GM23338 (cell line): ENCODE results near the gene DLX3. TPM values are rescaled to one million over a fixed set of nuclear protein-coding genes. Genes with fewer than 3 reads are reported as not detected.

Experiments used
- ATAC-seq: fragments of 200-7000 bp; cut with Tn5 transposase; 3 replicates; pipeline ENCODE4 v1.9.1; 2020
- DNase-seq: peaks from one replicate; pipeline ENCODE4 v3.0.0-alpha.2; 2015; ENCODE audit warnings: low spot score
- H2AFZ ChIP-seq: fragments of 200-600 bp; sonication (generic); 2 replicates; pipeline ENCODE4 v1.8.0; 2016; ENCODE audit warnings: antibody characterized with exemption, mild to moderate bottlenecking, moderate library complexity
- H3F3A ChIP-seq: fragments of 200-600 bp; sonication (generic); replicated peaks from 2 replicates; pipeline ENCODE4 v1.8.0; 2017; ENCODE audit warnings: antibody characterized with exemption, mixed run types, low read depth
- H3K27ac ChIP-seq: fragments of 200-600 bp; sonication (generic); 2 replicates; pipeline ENCODE4 v1.6.1; 2016; ENCODE audit warnings: low read depth
- H3K27me3 ChIP-seq: fragments of 200-600 bp; sonication (generic); 2 replicates; pipeline ENCODE4 v1.8.0; 2016; ENCODE audit warnings: mild to moderate bottlenecking, mixed run types, moderate library complexity; ENCODE audit not compliant: insufficient read depth
- H3K36me3 ChIP-seq: fragments of 200-600 bp; sonication (generic); 2 replicates; pipeline ENCODE4 v1.8.0; 2016; ENCODE audit warnings: mild to moderate bottlenecking; ENCODE audit not compliant: insufficient read depth
- H3K4me1 ChIP-seq: fragments of 200-600 bp; sonication (generic); 2 replicates; pipeline ENCODE4 v1.8.0; 2016; ENCODE audit warnings: mild to moderate bottlenecking, moderate library complexity; ENCODE audit not compliant: insufficient read depth
- H3K4me2 ChIP-seq: fragments of 200-600 bp; sonication (generic); 2 replicates; pipeline ENCODE4 v1.7.1; 2017; ENCODE audit warnings: mixed run types
- H3K4me3 ChIP-seq: fragments of 200-600 bp; sonication (generic); 2 replicates; pipeline ENCODE4 v1.6.1; 2016; ENCODE audit warnings: mixed run types
- H3K79me2 ChIP-seq: fragments of 200-600 bp; sonication (generic); replicated peaks from 2 replicates; pipeline ENCODE4 v1.8.0; 2017; ENCODE audit warnings: mild to moderate bottlenecking; ENCODE audit not compliant: insufficient read depth
- H3K9me2 ChIP-seq: fragments of 200-600 bp; sonication (generic); 2 replicates; pipeline ENCODE4 v1.8.0; 2017; ENCODE audit not compliant: insufficient read depth
- H4K20me1 ChIP-seq: fragments of 200-600 bp; sonication (generic); replicated peaks from 2 replicates; pipeline ENCODE4 v1.8.0; 2017; ENCODE audit warnings: mild to moderate bottlenecking; ENCODE audit not compliant: insufficient read depth
- H3K27ac Mint-ChIP-seq: 2 replicates; pipeline ENCODE4 v1.8.0; 2020; ENCODE audit warnings: inconsistent platforms, mild to moderate bottlenecking, moderate library complexity, mixed read lengths
- H3K27me3 Mint-ChIP-seq: 3 replicates; pipeline ENCODE4 v1.8.0; 2022; ENCODE audit warnings: low read depth, mild to moderate bottlenecking, moderate library complexity, mixed read lengths, inconsistent platforms; ENCODE audit not compliant: insufficient read depth, poor library complexity
- H3K36me3 Mint-ChIP-seq: 3 replicates; pipeline ENCODE4 v1.8.0; 2021; ENCODE audit warnings: low read depth, mild to moderate bottlenecking, inconsistent platforms, moderate library complexity, mixed read lengths
- H3K4me1 Mint-ChIP-seq: 3 replicates; pipeline ENCODE4 v1.8.0; 2020; ENCODE audit warnings: mild to moderate bottlenecking, inconsistent platforms, mixed read lengths
- H3K4me3 Mint-ChIP-seq: 3 replicates; pipeline ENCODE4 v1.8.0; 2021; ENCODE audit warnings: moderate library complexity, mild to moderate bottlenecking, inconsistent platforms, mixed read lengths
- H3K9me3 Mint-ChIP-seq: 3 replicates; pipeline ENCODE4 v1.8.0; 2020; ENCODE audit warnings: moderate library complexity, mild to moderate bottlenecking, inconsistent platforms, mixed read lengths
- EZH2 ChIP-seq: fragments of 200-600 bp; sonication (generic); IDR thresholded peaks from one replicate; pipeline ENCODE4 v1.8.0; 2017; ENCODE audit warnings: antibody characterized with exemption, mild to moderate bottlenecking, low read depth; ENCODE audit not compliant: unreplicated experiment
- EZH2phosphoT487 ChIP-seq: fragments of 200-600 bp; sonication (generic); IDR thresholded peaks from one replicate; pipeline ENCODE4 v1.8.1; 2018; ENCODE audit warnings: antibody characterized with exemption; ENCODE audit not compliant: unreplicated experiment
- JUNB ChIP-seq: IDR thresholded peaks from one replicate; pipeline ENCODE4 v1.6.1; 2016; ENCODE audit warnings: antibody characterized with exemption; ENCODE audit not compliant: unreplicated experiment
- NANOG ChIP-seq: IDR thresholded peaks from 2 replicates; pipeline ENCODE4 v1.6.1; 2016; ENCODE audit warnings: antibody characterized with exemption, borderline replicate concordance
- POLR2AphosphoS5 ChIP-seq: IDR thresholded peaks from 2 replicates; pipeline ENCODE4 v1.6.1; 2016; ENCODE audit warnings: antibody characterized with exemption, low read depth
- STAT1 ChIP-seq: IDR thresholded peaks from one replicate; pipeline ENCODE4 v1.6.1; 2016; ENCODE audit warnings: antibody characterized with exemption; ENCODE audit not compliant: unreplicated experiment
- ZNF114 ChIP-seq: fragments of 250-450 bp; sonication (Bioruptor Pico); IDR thresholded peaks from 2 replicates; pipeline ENCODE4 v1.5.0; 2020; ENCODE audit warnings: mild to moderate bottlenecking, moderate library complexity
- ZNF331 ChIP-seq: fragments of 250-450 bp; sonication (Bioruptor Pico); IDR thresholded peaks from 2 replicates; pipeline ENCODE4 v1.5.0; 2020; ENCODE audit warnings: low read depth, mild to moderate bottlenecking, moderate library complexity
- polyA plus RNA-seq: library from polyadenylated mRNA; unstranded; fragments of >200 nt; fragmentation: Nextera tagmentation; extraction: Ambion mirVana; gene quantifications from 2 replicates; pipeline ENCODE4 v1.2.1, GENCODE V29; 2016
- total RNA-seq: library from RNA; depleted of rRNA; stranded (reverse); fragments of >200 nt; shearing (Covaris generic); gene quantifications from 2 replicates; pipeline ENCODE4 v1.2.3, GENCODE V29; 2014
- TF ChIP-seq, protein P1 (sequence below): fragments of 250-450 bp; sonication (Bioruptor Pico); IDR thresholded peaks from 2 replicates; pipeline ENCODE4 v1.5.0; 2020; ENCODE audit warnings: mild to moderate bottlenecking, moderate library complexity
- TF ChIP-seq, protein P2 (sequence below): IDR thresholded peaks from 2 replicates; pipeline ENCODE4 v1.6.1; 2016; ENCODE audit warnings: antibody characterized with exemption

Gene DLX3
- total and polyA plus RNA-seq, 2 experiments from 2014 or later: 0.14 to 0.27 TPM

DNA sequence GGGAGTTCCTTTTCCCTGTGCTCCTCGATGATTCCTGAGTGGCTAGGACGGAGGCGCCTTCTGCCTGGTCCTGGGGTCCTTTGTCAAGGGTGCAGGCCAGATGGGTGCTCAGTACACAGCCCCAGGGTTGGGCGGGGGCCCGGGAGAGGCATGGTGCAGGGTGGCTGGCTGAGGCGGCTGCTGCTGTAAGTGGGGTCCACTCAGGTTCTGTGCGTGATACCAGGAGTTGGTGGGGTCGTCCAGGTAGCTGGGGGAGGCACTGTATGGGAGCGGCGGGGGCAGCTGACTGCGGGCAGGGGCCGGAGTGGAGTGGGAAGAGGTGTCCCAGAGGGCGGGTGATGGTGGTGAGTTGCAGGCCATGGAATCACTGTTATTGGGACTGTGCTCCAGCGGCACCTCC lies 3.6 kb downstream of the DLX3 start (continued):
- TF ChIP-seq, protein P1, sequence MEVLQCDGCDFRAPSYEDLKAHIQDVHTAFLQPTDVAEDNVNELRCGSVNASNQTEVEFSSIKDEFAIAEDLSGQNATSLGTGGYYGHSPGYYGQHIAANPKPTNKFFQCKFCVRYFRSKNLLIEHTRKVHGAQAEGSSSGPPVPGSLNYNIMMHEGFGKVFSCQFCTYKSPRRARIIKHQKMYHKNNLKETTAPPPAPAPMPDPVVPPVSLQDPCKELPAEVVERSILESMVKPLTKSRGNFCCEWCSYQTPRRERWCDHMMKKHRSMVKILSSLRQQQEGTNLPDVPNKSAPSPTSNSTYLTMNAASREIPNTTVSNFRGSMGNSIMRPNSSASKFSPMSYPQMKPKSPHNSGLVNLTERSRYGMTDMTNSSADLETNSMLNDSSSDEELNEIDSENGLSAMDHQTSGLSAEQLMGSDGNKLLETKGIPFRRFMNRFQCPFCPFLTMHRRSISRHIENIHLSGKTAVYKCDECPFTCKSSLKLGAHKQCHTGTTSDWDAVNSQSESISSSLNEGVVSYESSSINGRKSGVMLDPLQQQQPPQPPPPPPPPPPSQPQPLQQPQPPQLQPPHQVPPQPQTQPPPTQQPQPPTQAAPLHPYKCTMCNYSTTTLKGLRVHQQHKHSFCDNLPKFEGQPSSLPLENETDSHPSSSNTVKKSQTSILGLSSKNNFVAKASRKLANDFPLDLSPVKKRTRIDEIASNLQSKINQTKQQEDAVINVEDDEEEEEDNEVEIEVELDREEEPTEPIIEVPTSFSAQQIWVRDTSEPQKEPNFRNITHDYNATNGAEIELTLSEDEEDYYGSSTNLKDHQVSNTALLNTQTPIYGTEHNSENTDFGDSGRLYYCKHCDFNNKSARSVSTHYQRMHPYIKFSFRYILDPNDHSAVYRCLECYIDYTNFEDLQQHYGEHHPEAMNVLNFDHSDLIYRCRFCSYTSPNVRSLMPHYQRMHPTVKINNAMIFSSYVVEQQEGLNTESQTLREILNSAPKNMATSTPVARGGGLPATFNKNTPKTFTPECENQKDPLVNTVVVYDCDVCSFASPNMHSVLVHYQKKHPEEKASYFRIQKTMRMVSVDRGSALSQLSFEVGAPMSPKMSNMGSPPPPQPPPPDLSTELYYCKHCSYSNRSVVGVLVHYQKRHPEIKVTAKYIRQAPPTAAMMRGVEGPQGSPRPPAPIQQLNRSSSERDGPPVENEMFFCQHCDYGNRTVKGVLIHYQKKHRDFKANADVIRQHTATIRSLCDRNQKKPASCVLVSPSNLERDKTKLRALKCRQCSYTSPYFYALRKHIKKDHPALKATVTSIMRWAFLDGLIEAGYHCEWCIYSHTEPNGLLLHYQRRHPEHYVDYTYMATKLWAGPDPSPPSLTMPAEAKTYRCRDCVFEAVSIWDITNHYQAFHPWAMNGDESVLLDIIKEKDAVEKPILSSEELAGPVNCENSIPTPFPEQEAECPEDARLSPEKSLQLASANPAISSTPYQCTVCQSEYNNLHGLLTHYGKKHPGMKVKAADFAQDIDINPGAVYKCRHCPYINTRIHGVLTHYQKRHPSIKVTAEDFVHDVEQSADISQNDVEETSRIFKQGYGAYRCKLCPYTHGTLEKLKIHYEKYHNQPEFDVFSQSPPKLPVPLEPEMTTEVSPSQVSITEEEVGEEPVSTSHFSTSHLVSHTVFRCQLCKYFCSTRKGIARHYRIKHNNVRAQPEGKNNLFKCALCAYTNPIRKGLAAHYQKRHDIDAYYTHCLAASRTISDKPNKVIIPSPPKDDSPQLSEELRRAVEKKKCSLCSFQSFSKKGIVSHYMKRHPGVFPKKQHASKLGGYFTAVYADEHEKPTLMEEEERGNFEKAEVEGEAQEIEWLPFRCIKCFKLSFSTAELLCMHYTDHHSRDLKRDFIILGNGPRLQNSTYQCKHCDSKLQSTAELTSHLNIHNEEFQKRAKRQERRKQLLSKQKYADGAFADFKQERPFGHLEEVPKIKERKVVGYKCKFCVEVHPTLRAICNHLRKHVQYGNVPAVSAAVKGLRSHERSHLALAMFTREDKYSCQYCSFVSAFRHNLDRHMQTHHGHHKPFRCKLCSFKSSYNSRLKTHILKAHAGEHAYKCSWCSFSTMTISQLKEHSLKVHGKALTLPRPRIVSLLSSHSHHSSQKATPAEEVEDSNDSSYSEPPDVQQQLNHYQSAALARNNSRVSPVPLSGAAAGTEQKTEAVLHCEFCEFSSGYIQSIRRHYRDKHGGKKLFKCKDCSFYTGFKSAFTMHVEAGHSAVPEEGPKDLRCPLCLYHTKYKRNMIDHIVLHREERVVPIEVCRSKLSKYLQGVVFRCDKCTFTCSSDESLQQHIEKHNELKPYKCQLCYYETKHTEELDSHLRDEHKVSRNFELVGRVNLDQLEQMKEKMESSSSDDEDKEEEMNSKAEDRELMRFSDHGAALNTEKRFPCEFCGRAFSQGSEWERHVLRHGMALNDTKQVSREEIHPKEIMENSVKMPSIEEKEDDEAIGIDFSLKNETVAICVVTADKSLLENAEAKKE (CRISPR knock-in tag): no peak
- TF ChIP-seq ZNF331 (CRISPR knock-in tag): no peak

DNA sequence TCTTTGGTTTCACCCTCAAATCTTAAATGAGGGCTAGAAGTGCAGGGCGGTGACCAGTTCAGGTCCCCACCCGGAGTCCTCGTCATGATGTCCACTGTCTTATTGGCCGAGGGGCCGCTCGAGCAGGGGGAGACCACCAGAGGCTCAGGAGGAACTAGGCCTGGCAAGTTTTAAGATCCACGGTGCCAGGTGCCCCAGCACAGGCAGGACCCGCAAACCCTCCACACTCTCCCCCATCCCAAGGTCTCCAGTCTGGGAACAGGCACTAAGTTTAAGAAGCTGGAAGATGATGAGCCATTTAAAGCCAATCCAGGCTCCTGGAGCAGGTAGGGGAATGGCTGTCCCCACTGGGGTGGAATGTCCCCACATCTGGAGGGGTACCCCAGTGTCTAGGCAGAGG lies 4.1 kb downstream of the DLX3 start:
- Histone ChIP-seq H4K20me1 (peaks cover 2% of the 10 kb centered on the region; the same call in 1 of the 2 replicates), H3K9me2 (no peaks in the 10 kb centered on the region), H3K27ac (no peak overlapping the region), H2AFZ (no peak overlapping the region), H3K27me3 (peaks cover 100% of the 10 kb centered on the region), H3K4me1 (peaks cover 18% of the 10 kb centered on the region), H3K4me3 (no peak overlapping the region), H3K36me3 (no peaks in the 10 kb centered on the region), H3K79me2 (no peaks in the 10 kb centered on the region), H3F3A (peaks cover 3% of the 10 kb centered on the region; the same call in 1 of the 2 replicates), H3K4me2 (no peak overlapping the region)
- DNase-seq: no peak
- H3K27me3 Mint-ChIP-seq: peaks cover 77% of the 10 kb centered on the region
- no peak for ATAC-seq
- H3K36me3 Mint-ChIP-seq: no peaks in the 10 kb centered on the region; the same call in 2 of the 3 replicates
- no peak overlapping the region for H3K4me3 Mint-ChIP-seq
- H3K9me3 Mint-ChIP-seq: no peaks in the 10 kb centered on the region; the same call in 2 of the 3 replicates
- no peak for TF ChIP-seq STAT1
- no peak for TF ChIP-seq NANOG
- peaks cover 25% of the 10 kb centered on the region for H3K4me1 Mint-ChIP-seq
- H3K27ac Mint-ChIP-seq: no peak overlapping the region

DNA sequence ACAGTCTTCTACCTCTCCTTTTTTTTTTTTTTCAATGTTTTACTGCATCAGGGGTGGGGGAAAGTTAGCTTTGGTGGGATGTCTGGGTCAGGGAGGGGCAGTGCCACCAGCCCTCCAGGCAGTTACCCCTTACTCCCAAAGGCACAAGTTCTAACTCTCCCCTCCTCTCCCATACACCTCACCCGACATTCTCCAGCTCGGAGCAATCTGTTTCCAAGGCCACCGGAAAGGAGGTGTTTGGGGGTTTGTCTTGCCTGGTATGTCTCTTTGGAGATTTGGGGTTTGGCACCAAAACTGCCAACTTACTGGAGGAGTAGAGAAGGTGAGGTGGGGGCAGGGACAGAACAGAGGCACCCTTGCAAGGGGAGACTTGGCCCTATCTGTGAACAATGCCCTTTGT lies 4.7 kb downstream of the DLX3 start:
- Histone ChIP-seq H3K79me2 (no peaks in the 10 kb centered on the region), H3K9me2 (no peaks in the 10 kb centered on the region), H3K27ac (no peak overlapping the region), H4K20me1 (no peaks in the 10 kb centered on the region; the same call in 1 of the 2 replicates), H3K27me3 (peaks cover 100% of the 10 kb centered on the region), H3K36me3 (no peaks in the 10 kb centered on the region), H3K4me1 (peaks cover 15% of the 10 kb centered on the region), H2AFZ (no peak overlapping the region), H3K4me2 (no peak overlapping the region), H3K4me3 (no peak overlapping the region), H3F3A (peaks cover 3% of the 10 kb centered on the region; the same call in 1 of the 2 replicates)
- ATAC-seq (no peak), DNase-seq (no peak)
- peaks cover 22% of the 10 kb centered on the region for H3K4me1 Mint-ChIP-seq
- no peak overlapping the region for H3K27ac Mint-ChIP-seq
- no peak overlapping the region for H3K4me3 Mint-ChIP-seq
- no peaks in the 10 kb centered on the region; the same call in 2 of the 3 replicates for H3K36me3 Mint-ChIP-seq
- peaks cover 74% of the 10 kb centered on the region for H3K27me3 Mint-ChIP-seq
- H3K9me3 Mint-ChIP-seq: no peaks in the 10 kb centered on the region; the same call in 2 of the 3 replicates
- no peak for TF ChIP-seq ZNF114 (CRISPR knock-in tag)
- no peak for TF ChIP-seq EZH2phosphoT487
- no peak for TF ChIP-seq POLR2AphosphoS5
- no peak for TF ChIP-seq STAT1
- TF ChIP-seq EZH2: no peak
- no peak for TF ChIP-seq ZNF331 (CRISPR knock-in tag)
- TF ChIP-seq JUNB: no peak
- TF ChIP-seq, protein P2, sequence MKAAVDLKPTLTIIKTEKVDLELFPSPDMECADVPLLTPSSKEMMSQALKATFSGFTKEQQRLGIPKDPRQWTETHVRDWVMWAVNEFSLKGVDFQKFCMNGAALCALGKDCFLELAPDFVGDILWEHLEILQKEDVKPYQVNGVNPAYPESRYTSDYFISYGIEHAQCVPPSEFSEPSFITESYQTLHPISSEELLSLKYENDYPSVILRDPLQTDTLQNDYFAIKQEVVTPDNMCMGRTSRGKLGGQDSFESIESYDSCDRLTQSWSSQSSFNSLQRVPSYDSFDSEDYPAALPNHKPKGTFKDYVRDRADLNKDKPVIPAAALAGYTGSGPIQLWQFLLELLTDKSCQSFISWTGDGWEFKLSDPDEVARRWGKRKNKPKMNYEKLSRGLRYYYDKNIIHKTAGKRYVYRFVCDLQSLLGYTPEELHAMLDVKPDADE: no peak
- TF ChIP-seq NANOG: no peak
